ENCODE data around the gene CCT8. TPM values are rescaled to one million over a fixed set of nuclear protein-coding genes. Genes with fewer than 3 reads are reported as not detected.
A peak's percentile ranks its signal among the peaks of the same experiment; 100 is the strongest.

CCT8 gene
- total and polyA plus RNA-seq, 2 of the 4 experiments (the other 2 are of a cell fraction) = 172 to 192 TPM

GRCh38 chr21:29085106-29085752 lies 11.8 kb upstream of the CCT8 start:
- no peak overlapping the region for H2BK20ac ChIP-seq (ENCODE audit: low read depth, low read length)
- no peaks in the 10 kb centered on the region for H3K36me3 ChIP-seq (ENCODE audit: control insufficient read depth, insufficient read depth, low read length)
- DNase-seq (no peak), ATAC-seq (ENCODE audit: low read depth) (no peak)
- no peak overlapping the region for H2AFZ ChIP-seq (replicated peaks; ENCODE audit: low read length, poor library complexity)
- H2BK15ac ChIP-seq (ENCODE audit: low read depth, low read length) = no peak overlapping the region
- no CpG with 5 or more reads among the region's 8 CpGs for WGBS, 2 experiments (ENCODE audit: extremely low coverage in 2 of 2, insufficient read length in 1 of 2)
- no peaks in the 10 kb centered on the region for H3K9me3 ChIP-seq (ENCODE audit: control insufficient read depth, insufficient read depth, low read length)
- TF ChIP-seq MAFK (IDR thresholded peaks at IDR 0.05; ENCODE audit: low read depth, low read length) = no peak
- TF ChIP-seq MAZ (IDR thresholded peaks at IDR 0.05; ENCODE audit: borderline replicate concordance, low read depth, low read length) = no peak
- no peak for TF ChIP-seq CHD1 (IDR thresholded peaks at IDR 0.05; ENCODE audit: low read depth, low read length)
- no peak for TF ChIP-seq MXI1 (IDR thresholded peaks at IDR 0.05; ENCODE audit: borderline replicate concordance, low read depth, low read length)
- no peak for TF ChIP-seq SMC3 (IDR thresholded peaks at IDR 0.05; ENCODE audit: low read depth, low read length)
- TF ChIP-seq RAD21 (IDR thresholded peaks at IDR 0.05; ENCODE audit: low read length) = no peak
- TF ChIP-seq BHLHE40 (IDR thresholded peaks at IDR 0.05; ENCODE audit: low read depth, low read length) = no peak
- TF ChIP-seq FOS (IDR thresholded peaks at IDR 0.05; ENCODE audit: low read depth, low read length) = no peak
- TF ChIP-seq NFE2L2 (IDR thresholded peaks at IDR 0.05; ENCODE audit: low read depth, low read length) = no peak
- no peak for TF ChIP-seq ELK1 (IDR thresholded peaks at IDR 0.05; ENCODE audit: borderline replicate concordance, low read depth, low read length)
- TF ChIP-seq POLR2A (IDR thresholded peaks at IDR 0.05; ENCODE audit: low read depth, low read length) = no peak
- no peak for TF ChIP-seq RCOR1 (IDR thresholded peaks at IDR 0.05; ENCODE audit: insufficient replicate concordance, low read length)
- TF ChIP-seq CEBPB (IDR thresholded peaks at IDR 0.05; ENCODE audit: low read depth, low read length) = no peak
- no peak for TF ChIP-seq CTCF (conservative IDR thresholded peaks at IDR 0.05; ENCODE audit: low read depth, low read length)
- TF ChIP-seq USF2 (IDR thresholded peaks at IDR 0.05; ENCODE audit: low read depth, low read length) = no peak
- no peak for TF ChIP-seq RFX5 (IDR thresholded peaks at IDR 0.05; ENCODE audit: low read depth, low read length)
- no peak overlapping the region for H3K9ac ChIP-seq (ENCODE audit: low read depth, low read length)
- H3K79me1 ChIP-seq (ENCODE audit: low read depth in 1 of 2, low read length in 2 of 2) = no peaks in the 10 kb centered on the region
- 0 out of 2 replicates have a peak overlapping the region, but pooled peaks have one; percentile 39 for H2AK5ac ChIP-seq (ENCODE audit: low read depth, low read length)
- CTCF ChIA-PET = no interaction called here
- H3K4ac ChIP-seq (ENCODE audit: low read depth, low read length) = no peak overlapping the region
- no TSS peak for BruUV-seq (replicated peaks)
- in situ Hi-C loops (cut with MboI; ENCODE audit: low sequenced_read_pairs) (loop anchor here (5.0 to 25.0 kb wide), 3 partner anchors 287 to 2002 kb away; no protein-coding TSS in a partner anchor), intact Hi-C loops (cut with micrococcal nuclease) (no loop called here), dilution Hi-C loops (cut with HindIII; ENCODE audit: low sequenced_read_pairs, unreplicated experiment) (no loop called here)
- H3K18ac ChIP-seq (ENCODE audit: low read depth, low read length) = no peak overlapping the region
- no peak overlapping the region for H3K4me3 ChIP-seq (ENCODE audit: insufficient read depth, low read depth, low read length)
- H3K27ac ChIP-seq (ENCODE audit: insufficient read depth, low read length) = no peak overlapping the region
- H4K91ac ChIP-seq (ENCODE audit: insufficient read depth, low read depth, low read length) = no peak overlapping the region
- H2BK120ac ChIP-seq (ENCODE audit: low read depth, low read length) = no peak overlapping the region
- H4K20me1 ChIP-seq (ENCODE audit: insufficient read depth, low read length) = no peaks in the 10 kb centered on the region
- no peak overlapping the region for H4K8ac ChIP-seq (ENCODE audit: low read depth in 2 of 2, low read length in 2 of 2)
- H3K14ac ChIP-seq (replicated peaks; ENCODE audit: low read depth, low read length) = no peak overlapping the region
- H3K4me1 ChIP-seq (ENCODE audit: control insufficient read depth, insufficient read depth, low read length) = peaks cover 5% of the 10 kb centered on the region
- H3K27me3 ChIP-seq (ENCODE audit: control insufficient read depth, insufficient read depth, low read length) = no peaks in the 10 kb centered on the region
- no peak overlapping the region for H2AK9ac ChIP-seq (replicated peaks; ENCODE audit: low read depth, low read length, poor library complexity)
- no peak overlapping the region for H3K4me2 ChIP-seq (ENCODE audit: low read depth, low read length)
- H3K23ac ChIP-seq (ENCODE audit: low read depth, low read length) = no peak overlapping the region
- H2BK5ac ChIP-seq (ENCODE audit: low read depth, low read length, poor library complexity, severe bottlenecking) = no peak overlapping the region
- no peak overlapping the region for H3K56ac ChIP-seq (ENCODE audit: extremely low read depth, insufficient read depth, low read length)
- H3K9me1 ChIP-seq (ENCODE audit: insufficient read depth, low read length) = no peaks in the 10 kb centered on the region
- no peak overlapping the region for H4K5ac ChIP-seq (ENCODE audit: low read depth, low read length)
- POLR2A ChIA-PET (ENCODE audit: unreplicated experiment) = no interaction called here

Data from IMR-90 (cell line).